Measurements from ENCODE around the gene HOXB2.

- TF ChIP-seq CTCF (IDR thresholded peaks at IDR 0.05) (no peak), POLR2A (IDR thresholded peaks at IDR 0.05) (no peak)
Observed at GRCh38 chr17:48589831-48590606, 45.1 kb upstream of the HOXB2 start, which contains the start of gene HOXB3.

Data from esophagus squamous epithelium (tissue), 4 donors.